Smooth muscle cell (in vitro differentiated cells): ENCODE results near the gene PHGDH. TPM values are rescaled to one million over a fixed set of nuclear protein-coding genes. Genes with fewer than 3 reads are reported as not detected.

Experiments
- DNase-seq: peaks from one replicate; lab custom pipeline; 2025; ENCODE audit not compliant: unreplicated experiment; lab: John Stamatoyannopoulos, UW
- H2AFZ ChIP-seq: fragments of 200-600 bp; sonication (generic); 2 replicates; pipeline ENCODE4 v1.6.0; 2016; ENCODE audit warnings: antibody characterized with exemption, low read depth, mild to moderate bottlenecking
- H3F3A ChIP-seq: fragments of 200-600 bp; sonication (generic); 2 replicates; pipeline ENCODE4 v1.6.0; 2017; ENCODE audit warnings: antibody characterized with exemption, low read depth
- H3K27ac ChIP-seq: fragments of 200-600 bp; sonication (generic); 2 replicates; pipeline ENCODE4 v1.5.1; 2016; ENCODE audit warnings: low read depth, mild to moderate bottlenecking
- H3K27me3 ChIP-seq: fragments of 200-600 bp; sonication (generic); 2 replicates; pipeline ENCODE4 v1.6.1; 2016; ENCODE audit warnings: low read depth, mild to moderate bottlenecking
- H3K36me3 ChIP-seq: fragments of 200-600 bp; sonication (generic); 2 replicates; pipeline ENCODE4 v1.5.1; 2016; ENCODE audit warnings: low read depth
- H3K4me1 ChIP-seq: fragments of 200-600 bp; sonication (generic); 2 replicates; pipeline ENCODE4 v1.5.1; 2016; ENCODE audit warnings: low read depth
- H3K4me2 ChIP-seq: fragments of 200-600 bp; sonication (generic); 2 replicates; pipeline ENCODE4 v1.6.0; 2016; ENCODE audit warnings: mild to moderate bottlenecking
- H3K4me3 ChIP-seq: fragments of 200-600 bp; sonication (generic); 2 replicates; pipeline ENCODE4 v1.5.1; 2016; ENCODE audit warnings: mild to moderate bottlenecking
- H3K79me2 ChIP-seq: fragments of 200-600 bp; sonication (generic); 2 replicates; pipeline ENCODE4 v1.6.0; 2016; ENCODE audit warnings: low read depth, mild to moderate bottlenecking
- H3K9ac ChIP-seq: fragments of 200-600 bp; sonication (generic); 2 replicates; pipeline ENCODE4 v1.6.0; 2016; ENCODE audit warnings: low read depth
- H3K9me3 ChIP-seq: fragments of 200-600 bp; sonication (generic); replicated peaks from 2 replicates; pipeline ENCODE4 v1.5.1; 2016; ENCODE audit warnings: low read depth
- H4K20me1 ChIP-seq: fragments of 200-600 bp; sonication (generic); 2 replicates; pipeline ENCODE4 v1.6.0; 2016; ENCODE audit warnings: low read depth
- CTCF ChIP-seq: fragments of 200-600 bp; sonication (generic); IDR thresholded peaks from 2 replicates; pipeline ENCODE4 v1.5.1; 2017; ENCODE audit warnings: borderline replicate concordance, mild to moderate bottlenecking, antibody characterized with exemption; ENCODE audit not compliant: insufficient read depth, poor library complexity, severe bottlenecking
- WGBS: methylation state at CpG from one replicate; pipeline ENCODE4 v1.1.7; 2016; ENCODE audit warnings: low lambda C conversion rate; 5-methylcytosine and 5-hydroxymethylcytosine counted together
- polyA plus RNA-seq: library from polyadenylated mRNA; unstranded; fragments of >200 nt; fragmentation: Nextera tagmentation; extraction: Ambion mirVana; gene quantifications from 2 replicates; pipeline ENCODE4 v1.2.1, GENCODE V29; 2016
- total RNA-seq: library from RNA; depleted of rRNA; stranded (reverse); fragments of >200 nt; gene quantifications from 2 replicates; pipeline ENCODE4 v1.2.3, GENCODE V29; 2014

PHGDH gene
- total and polyA plus RNA-seq, 2 experiments from 2014 or later = 93.2 to 134 TPM

- H3K4me1 ChIP-seq = peaks cover 9% of the 10 kb centered on the region
- H3K79me2 ChIP-seq = no peaks in the 10 kb centered on the region
- H3K9ac ChIP-seq = no peak overlapping the region
- H3K36me3 ChIP-seq = no peaks in the 10 kb centered on the region
- H3F3A ChIP-seq = peaks cover 7% of the 10 kb centered on the region
- TF ChIP-seq CTCF = no peak
- peak overlapping the region; percentile 79 for H3K27ac ChIP-seq
- WGBS = 47% methylated on average over 6 of the region's 6 CpGs
- H4K20me1 ChIP-seq = no peaks in the 10 kb centered on the region
- H2AFZ ChIP-seq = peak overlapping the region; percentile 73
- no peaks in the 10 kb centered on the region for H3K27me3 ChIP-seq
- DNase-seq = no peak
- no peaks in the 10 kb centered on the region for H3K9me3 ChIP-seq
- peak overlapping the region; percentile 54 for H3K4me3 ChIP-seq
- peak overlapping the region; percentile 83 for H3K4me2 ChIP-seq
Observed at GRCh38 chr1:119674835-119675289, 36.9 kb upstream of the PHGDH start.

GRCh38 chr1:119675349-119676345, 36.1 kb upstream of the PHGDH start:
- Histone ChIP-seq H3K4me3 (peak overlapping the region; percentile 54), H3K27ac (peak overlapping the region; percentile 1), H3K9me3 (no peaks in the 10 kb centered on the region), H2AFZ (peak overlapping the region; percentile 73), H3K9ac (peak overlapping the region; percentile 4), H3F3A (peaks cover 7% of the 10 kb centered on the region), H3K4me2 (peak overlapping the region; percentile 83), H4K20me1 (no peaks in the 10 kb centered on the region), H3K4me1 (peaks cover 9% of the 10 kb centered on the region), H3K36me3 (no peaks in the 10 kb centered on the region), H3K27me3 (no peaks in the 10 kb centered on the region), H3K79me2 (no peaks in the 10 kb centered on the region)
- TF ChIP-seq CTCF = peak; percentile 82
- WGBS = 26% methylated on average over 16 of the region's 16 CpGs
- peak; percentile 36 for DNase-seq

- no peaks in the 10 kb centered on the region for H3K9me3 ChIP-seq
- no peak overlapping the region for H2AFZ ChIP-seq
- no peak overlapping the region for H3K9ac ChIP-seq
- H3K79me2 ChIP-seq = no peaks in the 10 kb centered on the region
- no peak overlapping the region for H3K4me2 ChIP-seq
- no peaks in the 10 kb centered on the region for H3K27me3 ChIP-seq
- peaks cover 9% of the 10 kb centered on the region for H3K4me1 ChIP-seq
- H3F3A ChIP-seq = peaks cover 7% of the 10 kb centered on the region
- no peak for TF ChIP-seq CTCF
- 89% methylated on average over 8 of the region's 8 CpGs for WGBS
- no peak overlapping the region for H3K4me3 ChIP-seq
- no peak for DNase-seq
- H4K20me1 ChIP-seq = no peaks in the 10 kb centered on the region
- no peaks in the 10 kb centered on the region for H3K36me3 ChIP-seq
- H3K27ac ChIP-seq = no peak overlapping the region
Observed at GRCh38 chr1:119676571-119677206, 35.0 kb upstream of the PHGDH start.
